ENCODE results near the gene OSBPL8. TPM values are rescaled to one million over a fixed set of nuclear protein-coding genes. Genes with fewer than 3 reads are reported as not detected.

Gene OSBPL8
- total and polyA plus RNA-seq, 2 donors (not counting 1 experiment from before 2014, with no cell fraction given) = 89.6 to 240 TPM

DNA sequence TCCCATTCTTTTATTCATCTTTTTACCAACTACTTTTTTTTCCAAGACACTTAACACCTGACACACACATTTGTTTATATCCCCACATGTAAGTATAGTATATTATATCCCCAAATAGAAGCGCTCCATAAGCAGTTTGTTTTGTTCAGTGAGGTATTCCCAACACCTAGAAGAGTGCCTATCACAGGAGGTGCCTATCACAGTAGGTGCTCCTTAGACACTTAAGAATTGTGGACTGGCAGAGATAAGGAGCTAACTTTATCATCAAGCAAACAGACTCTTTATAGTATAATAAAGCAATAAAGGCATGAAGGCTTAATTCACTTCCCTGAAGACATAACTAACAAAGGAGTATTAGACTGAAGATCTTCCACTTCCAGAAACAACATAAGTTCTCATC, 29.1 kb downstream of the OSBPL8 start:
- Histone ChIP-seq H3K4me3 (replicated peaks in 1 of 4; ENCODE audit: control extremely low read depth in 1 of 4, insufficient read depth in 1 of 4, low read depth in 3 of 4, low read length in 4 of 4) (no peak overlapping the region), H3K27ac (ENCODE audit: insufficient read depth, low read length) (no peak overlapping the region), H3K9me3 (ENCODE audit: control insufficient read depth, insufficient read depth, low read depth, low read length) (no peaks in the 10 kb centered on the region), H3K79me2 (ENCODE audit: control insufficient read depth, insufficient read depth, low read length) (peaks cover 22% of the 10 kb centered on the region), H3K27me3 (ENCODE audit: control insufficient read depth, insufficient read depth, low read length) (no peaks in the 10 kb centered on the region), H2AFZ (ENCODE audit: low read length) (no peak overlapping the region), H3K4me1 (ENCODE audit: control insufficient read depth, extremely low read depth, insufficient read depth, low read length) (no peaks in the 10 kb centered on the region), H3K4me2 (ENCODE audit: extremely low read depth, insufficient read depth, low read length) (no peak overlapping the region), H3K36me3 (ENCODE audit: control insufficient read depth, insufficient read depth, low read length) (no peaks in the 10 kb centered on the region), H3K9ac (ENCODE audit: insufficient read depth, low read length) (no peak overlapping the region), H4K20me1 (ENCODE audit: control insufficient read depth, extremely low read depth, insufficient read depth, low read length) (no peaks in the 10 kb centered on the region)
- no peak for TF ChIP-seq EZH2 (IDR thresholded peaks at IDR 0.05; ENCODE audit: low read length, missing control alignments)
- no peak for TF ChIP-seq CTCF (conservative IDR thresholded peaks at IDR 0.05 in 1 of 2, IDR thresholded peaks at IDR 0.05 in 1 of 2; ENCODE audit: low read depth in 1 of 2, low read length in 2 of 2)
- DNase-seq (ENCODE audit: low read depth in 2 of 2) = no peak

DNA sequence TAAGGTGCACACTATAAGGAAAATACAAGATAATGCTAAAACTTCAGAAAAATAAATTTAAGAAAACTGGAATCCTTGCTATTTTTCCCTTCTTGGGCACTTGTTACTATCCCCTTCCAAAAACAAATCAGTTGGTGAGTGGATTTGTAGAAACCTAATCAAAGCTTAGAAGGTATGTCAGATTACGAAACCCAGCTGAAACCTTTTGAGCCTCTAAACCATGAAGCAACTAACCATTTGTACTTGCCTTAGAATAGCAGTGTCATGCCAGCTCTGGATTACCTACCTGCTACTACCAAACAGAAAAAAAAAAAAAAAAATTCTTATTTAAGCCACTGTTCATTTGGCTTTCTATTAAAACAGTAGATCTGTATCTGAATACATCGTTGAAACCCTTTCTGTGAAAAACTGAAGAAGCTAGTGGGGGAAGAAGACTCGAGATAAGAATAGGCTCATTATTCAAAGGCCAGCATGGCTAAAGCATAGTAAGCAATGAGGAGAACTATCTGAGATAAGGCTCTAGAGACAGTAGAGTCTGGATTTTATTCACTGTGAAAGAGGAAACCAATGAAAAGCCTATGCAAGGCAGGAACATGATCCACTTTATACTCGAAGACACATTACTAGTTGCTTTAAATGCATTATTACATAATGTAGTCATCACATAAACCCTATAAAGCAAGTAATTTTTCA, 30.2 kb downstream of the OSBPL8 start:
- no peak for TF ChIP-seq EZH2 (IDR thresholded peaks at IDR 0.05; ENCODE audit: low read length, missing control alignments)
- H3K27me3 ChIP-seq (ENCODE audit: control insufficient read depth, insufficient read depth, low read length) = no peaks in the 10 kb centered on the region
- H3K27ac ChIP-seq (ENCODE audit: insufficient read depth, low read length) = no peak overlapping the region
- peaks cover 19% of the 10 kb centered on the region for H3K79me2 ChIP-seq (ENCODE audit: control insufficient read depth, insufficient read depth, low read length)
- peak in 1 of 2 donors; percentile 10 for DNase-seq (ENCODE audit: low read depth in 2 of 2)
- H3K9me3 ChIP-seq (ENCODE audit: control insufficient read depth, insufficient read depth, low read depth, low read length) = no peaks in the 10 kb centered on the region
- no peak overlapping the region for H3K9ac ChIP-seq (ENCODE audit: insufficient read depth, low read length)
- H4K20me1 ChIP-seq (ENCODE audit: control insufficient read depth, extremely low read depth, insufficient read depth, low read length) = no peaks in the 10 kb centered on the region
- no peaks in the 10 kb centered on the region for H3K4me1 ChIP-seq (ENCODE audit: control insufficient read depth, extremely low read depth, insufficient read depth, low read length)
- H2AFZ ChIP-seq (ENCODE audit: low read length) = no peak overlapping the region
- no peak overlapping the region for H3K4me2 ChIP-seq (ENCODE audit: extremely low read depth, insufficient read depth, low read length)
- H3K36me3 ChIP-seq (ENCODE audit: control insufficient read depth, insufficient read depth, low read length) = no peaks in the 10 kb centered on the region
- H3K4me3 ChIP-seq (replicated peaks in 1 of 4; ENCODE audit: control extremely low read depth in 1 of 4, insufficient read depth in 1 of 4, low read depth in 3 of 4, low read length in 4 of 4) = no peak overlapping the region

DNA sequence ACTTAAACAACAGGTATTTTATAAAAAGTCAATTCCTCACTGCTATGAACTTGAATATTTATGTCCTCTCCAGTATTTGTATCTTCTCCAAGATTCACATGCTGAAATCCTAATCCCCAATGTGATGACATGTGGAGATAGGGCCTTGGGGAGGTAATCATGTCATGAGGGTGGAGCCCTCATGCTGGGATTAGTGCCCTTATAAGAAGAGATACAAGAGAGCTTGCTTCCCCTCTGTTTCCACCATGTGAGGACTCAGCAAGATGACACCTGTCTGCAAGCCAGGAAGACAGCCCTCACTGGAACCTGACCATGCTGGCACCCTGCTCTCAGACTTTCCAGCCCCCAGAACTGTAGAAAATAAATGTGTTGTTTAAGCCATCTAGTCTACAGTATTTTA, 36.2 kb downstream of the OSBPL8 start:
- Histone ChIP-seq H3K4me1 (ENCODE audit: control insufficient read depth, extremely low read depth, insufficient read depth, low read length) (no peaks in the 10 kb centered on the region), H3K27ac (ENCODE audit: insufficient read depth, low read length) (no peak overlapping the region), H3K79me2 (ENCODE audit: control insufficient read depth, insufficient read depth, low read length) (peaks cover 24% of the 10 kb centered on the region), H3K36me3 (ENCODE audit: control insufficient read depth, insufficient read depth, low read length) (peaks cover 1% of the 10 kb centered on the region), H3K4me2 (ENCODE audit: extremely low read depth, insufficient read depth, low read length) (no peak overlapping the region), H3K9me3 (ENCODE audit: control insufficient read depth, insufficient read depth, low read depth, low read length) (no peaks in the 10 kb centered on the region), H3K9ac (ENCODE audit: insufficient read depth, low read length) (no peak overlapping the region), H3K4me3 (replicated peaks in 1 of 4; ENCODE audit: control extremely low read depth in 1 of 4, insufficient read depth in 1 of 4, low read depth in 3 of 4, low read length in 4 of 4) (no peak overlapping the region), H3K27me3 (ENCODE audit: control insufficient read depth, insufficient read depth, low read length) (no peaks in the 10 kb centered on the region), H4K20me1 (ENCODE audit: control insufficient read depth, extremely low read depth, insufficient read depth, low read length) (no peaks in the 10 kb centered on the region), H2AFZ (ENCODE audit: low read length) (no peak overlapping the region)
- no peak for DNase-seq (ENCODE audit: low read depth in 2 of 2)
- TF ChIP-seq EZH2 (IDR thresholded peaks at IDR 0.05; ENCODE audit: low read length, missing control alignments) (no peak), CTCF (conservative IDR thresholded peaks at IDR 0.05 in 1 of 2, IDR thresholded peaks at IDR 0.05 in 1 of 2; ENCODE audit: low read depth in 1 of 2, low read length in 2 of 2) (no peak)
